Osteoblast (primary cell): ENCODE data around the gene PANK4. TPM values are rescaled to one million over a fixed set of nuclear protein-coding genes. Genes with fewer than 3 reads are reported as not detected.

ENCODE experiments used
- DNase-seq: peaks from one replicate; pipeline ENCODE4 v3.0.0; 2011; ENCODE audit warnings: low spot score, mixed read lengths; ENCODE audit not compliant: insufficient read length; ENCODE audit errors: missing footprints
- H2AFZ ChIP-seq: 2 replicates; pipeline ENCODE4 v1.6.0; 2011; ENCODE audit warnings: mild to moderate bottlenecking, low read length
- H3K27ac ChIP-seq: 2 replicates; pipeline ENCODE4 v1.5.1; 2011; ENCODE audit warnings: mild to moderate bottlenecking, low read depth, low read length, moderate library complexity
- H3K27me3 ChIP-seq: 2 replicates; pipeline ENCODE4 v1.6.0; 2012; ENCODE audit warnings: mild to moderate bottlenecking, control low read depth, inconsistent platforms, low read length, moderate library complexity; ENCODE audit not compliant: insufficient read depth
- H3K36me3 ChIP-seq: 2 replicates; pipeline ENCODE4 v1.5.1; 2011; ENCODE audit warnings: mild to moderate bottlenecking, low read length, control low read depth, moderate library complexity; ENCODE audit not compliant: insufficient read depth
- H3K4me1 ChIP-seq: 2 replicates; pipeline ENCODE4 v1.5.1; 2011; ENCODE audit warnings: mild to moderate bottlenecking, low read length, control low read depth, moderate library complexity; ENCODE audit not compliant: insufficient read depth
- H3K4me2 ChIP-seq: 2 replicates; pipeline ENCODE4 v1.6.0; 2011; ENCODE audit warnings: mild to moderate bottlenecking, low read length; ENCODE audit not compliant: insufficient read depth
- H3K4me3 ChIP-seq: fragments of 200-600 bp; sonication (generic); 3 replicates; pipeline ENCODE4 v1.5.1; 2012; ENCODE audit warnings: mild to moderate bottlenecking, low read length, inconsistent platforms; ENCODE audit not compliant: insufficient read depth
- H3K79me2 ChIP-seq: 2 replicates; pipeline ENCODE4 v1.6.0; 2012; ENCODE audit warnings: mild to moderate bottlenecking, low read length, control low read depth, inconsistent platforms; ENCODE audit not compliant: insufficient read depth
- H3K9me3 ChIP-seq: 2 replicates; pipeline ENCODE4 v1.5.1; 2011; ENCODE audit warnings: low read depth, low read length, control low read depth
- H4K20me1 ChIP-seq: 2 replicates; pipeline ENCODE4 v1.6.0; 2012; ENCODE audit warnings: mild to moderate bottlenecking, low read length, control low read depth; ENCODE audit not compliant: insufficient read depth
- total RNA-seq: library from RNA; depleted of rRNA; stranded (reverse); fragments of >200 nt; gene quantifications from 2 replicates; pipeline ENCODE4 v1.2.3, GENCODE V29; 2012
- TF ChIP-seq, protein P1 (sequence below): IDR thresholded peaks from 2 replicates; pipeline ENCODE4 v1.5.1; 2011; ENCODE audit warnings: mild to moderate bottlenecking, low read depth, low read length, moderate library complexity; ENCODE audit errors: extremely low read depth

Gene PANK4
- total RNA-seq, 1 donor, result 15.2 TPM

- no peaks in the 10 kb centered on the region for H4K20me1 ChIP-seq
- TF ChIP-seq, protein P1, sequence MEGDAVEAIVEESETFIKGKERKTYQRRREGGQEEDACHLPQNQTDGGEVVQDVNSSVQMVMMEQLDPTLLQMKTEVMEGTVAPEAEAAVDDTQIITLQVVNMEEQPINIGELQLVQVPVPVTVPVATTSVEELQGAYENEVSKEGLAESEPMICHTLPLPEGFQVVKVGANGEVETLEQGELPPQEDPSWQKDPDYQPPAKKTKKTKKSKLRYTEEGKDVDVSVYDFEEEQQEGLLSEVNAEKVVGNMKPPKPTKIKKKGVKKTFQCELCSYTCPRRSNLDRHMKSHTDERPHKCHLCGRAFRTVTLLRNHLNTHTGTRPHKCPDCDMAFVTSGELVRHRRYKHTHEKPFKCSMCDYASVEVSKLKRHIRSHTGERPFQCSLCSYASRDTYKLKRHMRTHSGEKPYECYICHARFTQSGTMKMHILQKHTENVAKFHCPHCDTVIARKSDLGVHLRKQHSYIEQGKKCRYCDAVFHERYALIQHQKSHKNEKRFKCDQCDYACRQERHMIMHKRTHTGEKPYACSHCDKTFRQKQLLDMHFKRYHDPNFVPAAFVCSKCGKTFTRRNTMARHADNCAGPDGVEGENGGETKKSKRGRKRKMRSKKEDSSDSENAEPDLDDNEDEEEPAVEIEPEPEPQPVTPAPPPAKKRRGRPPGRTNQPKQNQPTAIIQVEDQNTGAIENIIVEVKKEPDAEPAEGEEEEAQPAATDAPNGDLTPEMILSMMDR, result no peak
- no peak overlapping the region for H2AFZ ChIP-seq
- H3K79me2 ChIP-seq, result no peaks in the 10 kb centered on the region
- H3K36me3 ChIP-seq, result no peaks in the 10 kb centered on the region
- no peak overlapping the region for H3K4me3 ChIP-seq
- H3K27ac ChIP-seq, result no peak overlapping the region
- no peaks in the 10 kb centered on the region for H3K9me3 ChIP-seq
- no peak overlapping the region for H3K4me2 ChIP-seq
- no peaks in the 10 kb centered on the region for H3K27me3 ChIP-seq
- H3K4me1 ChIP-seq, result no peaks in the 10 kb centered on the region
- no peak for DNase-seq
Measured at GRCh38 chr1:2477791-2478499, 48.5 kb downstream of the PANK4 start.

- H3K27ac ChIP-seq, result no peak overlapping the region
- H2AFZ ChIP-seq, result no peak overlapping the region
- no peaks in the 10 kb centered on the region for H3K36me3 ChIP-seq
- no peak overlapping the region for H3K4me3 ChIP-seq
- TF ChIP-seq, protein P1, result no peak
- H3K79me2 ChIP-seq, result no peaks in the 10 kb centered on the region
- H3K27me3 ChIP-seq, result no peaks in the 10 kb centered on the region
- H3K4me1 ChIP-seq, result no peaks in the 10 kb centered on the region
- H3K4me2 ChIP-seq, result no peak overlapping the region
- DNase-seq, result no peak
- H4K20me1 ChIP-seq, result no peaks in the 10 kb centered on the region
- H3K9me3 ChIP-seq, result no peaks in the 10 kb centered on the region
Measured at GRCh38 chr1:2477309-2477708, 49.1 kb downstream of the PANK4 start.

DNA sequence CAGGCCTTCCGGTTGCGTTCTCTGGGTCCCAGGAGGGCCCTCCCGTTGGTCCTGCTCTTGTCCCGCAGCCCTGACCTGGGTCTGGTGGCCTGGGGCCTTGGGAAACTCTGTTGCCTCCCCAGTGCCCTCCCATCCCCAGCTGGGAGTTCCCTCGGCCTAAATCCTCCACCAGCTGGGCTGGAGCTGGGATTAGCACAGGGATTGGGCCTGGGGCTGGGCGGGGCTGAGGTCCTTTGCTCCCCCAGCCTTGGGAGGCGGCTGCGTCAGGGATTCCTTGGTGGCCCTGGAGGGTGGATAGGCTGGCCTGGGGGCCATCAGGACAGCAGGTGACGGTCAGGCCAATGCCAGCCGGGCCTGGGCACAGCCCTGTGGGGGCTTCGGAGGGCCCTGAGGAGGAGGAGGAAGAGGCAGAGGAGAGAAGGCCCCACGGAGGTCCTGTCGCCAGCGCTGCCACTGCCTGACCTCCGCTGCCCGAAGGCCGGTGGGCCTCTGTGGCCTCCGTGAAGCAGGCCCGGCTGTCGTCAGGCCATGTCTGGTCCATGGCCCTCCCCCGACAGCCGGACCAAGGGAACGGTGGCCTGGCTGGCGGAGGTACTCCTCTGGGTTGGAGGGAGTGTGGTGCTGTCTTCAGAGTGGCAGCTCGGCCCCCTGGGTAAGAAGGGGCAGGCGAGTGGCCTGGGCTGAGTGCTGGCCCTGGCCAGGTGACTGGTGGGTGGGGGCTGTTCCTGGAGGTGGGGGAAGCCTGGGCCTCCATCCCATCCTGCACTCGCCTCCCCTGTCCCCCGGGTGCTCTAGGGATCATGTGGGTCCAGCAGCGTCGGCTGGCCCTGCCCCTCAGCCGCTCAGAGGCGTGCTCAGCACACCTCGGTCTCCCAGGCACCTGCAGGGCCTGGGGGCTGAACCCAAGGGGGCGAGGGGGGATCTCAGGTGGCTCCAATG, 50.1 kb downstream of the PANK4 start, which contains the start of gene PLCH2:
Gene PLCH2, plus strand, starts transcription at position 229 of the 939 bp plus-strand sequence. Its CDS starts 300 bp downstream, at position 529.
- H3K4me3 ChIP-seq, result no peak within 1 kb of the TSS
- no peak within 1 kb of the TSS for H2AFZ ChIP-seq
- no peaks in the 10 kb centered on the region for H3K79me2 ChIP-seq
- H3K36me3 ChIP-seq, result no peaks in the 10 kb centered on the region
- H3K27me3 ChIP-seq, result peaks cover 4% of the 10 kb centered on the region
- TF ChIP-seq, protein P1, result no peak
- H4K20me1 ChIP-seq, result no peaks in the 10 kb centered on the region
- H3K4me2 ChIP-seq, result no peak within 1 kb of the TSS
- H3K4me1 ChIP-seq, result no peaks in the 10 kb centered on the region
- no peak within 1 kb of the TSS for H3K27ac ChIP-seq
- DNase-seq, result no peak
- H3K9me3 ChIP-seq, result no peaks in the 10 kb centered on the region

- Histone ChIP-seq H3K4me3 (no peak overlapping the region), H3K27me3 (peaks cover 5% of the 10 kb centered on the region), H2AFZ (no peak overlapping the region), H4K20me1 (no peaks in the 10 kb centered on the region), H3K4me1 (no peaks in the 10 kb centered on the region), H3K4me2 (no peak overlapping the region), H3K9me3 (no peaks in the 10 kb centered on the region), H3K79me2 (no peaks in the 10 kb centered on the region), H3K36me3 (no peaks in the 10 kb centered on the region), H3K27ac (no peak overlapping the region)
- DNase-seq, result no peak
- TF ChIP-seq, protein P1, result no peak
Measured at GRCh38 chr1:2475571-2475970, 50.8 kb downstream of the PANK4 start.
